GM13977 (cell line): ENCODE results near the gene NPY5R.

Source experiments
- DNase-seq: peaks from one replicate; pipeline ENCODE4 v3.0.0; 2012; ENCODE audit warnings: low spot score
- CTCF ChIP-seq: IDR thresholded peaks from 2 replicates; pipeline ENCODE4 v1.5.1; 2012; ENCODE audit warnings: mild to moderate bottlenecking, control low read depth; ENCODE audit not compliant: insufficient read depth; ENCODE audit errors: extremely low read depth, missing control alignments
- in situ Hi-C: fragments of 300-500 bp; cut with MboI; formaldehyde crosslinking; loops from one replicate; pipeline ENCODE4 v1.12.0; 2022; ENCODE audit warnings: low sequenced_read_pairs, low pct_unique_long_range_greater_than_20kb, mixed read lengths, inconsistent platforms; ENCODE audit not compliant: unreplicated experiment

NPY5R gene

GRCh38 chr4:163331629-163332376 is 11.9 kb upstream of the NPY5R start:
- in situ Hi-C loops, result no loop called here
- no peak for TF ChIP-seq CTCF
- DNase-seq, result no peak

DNA sequence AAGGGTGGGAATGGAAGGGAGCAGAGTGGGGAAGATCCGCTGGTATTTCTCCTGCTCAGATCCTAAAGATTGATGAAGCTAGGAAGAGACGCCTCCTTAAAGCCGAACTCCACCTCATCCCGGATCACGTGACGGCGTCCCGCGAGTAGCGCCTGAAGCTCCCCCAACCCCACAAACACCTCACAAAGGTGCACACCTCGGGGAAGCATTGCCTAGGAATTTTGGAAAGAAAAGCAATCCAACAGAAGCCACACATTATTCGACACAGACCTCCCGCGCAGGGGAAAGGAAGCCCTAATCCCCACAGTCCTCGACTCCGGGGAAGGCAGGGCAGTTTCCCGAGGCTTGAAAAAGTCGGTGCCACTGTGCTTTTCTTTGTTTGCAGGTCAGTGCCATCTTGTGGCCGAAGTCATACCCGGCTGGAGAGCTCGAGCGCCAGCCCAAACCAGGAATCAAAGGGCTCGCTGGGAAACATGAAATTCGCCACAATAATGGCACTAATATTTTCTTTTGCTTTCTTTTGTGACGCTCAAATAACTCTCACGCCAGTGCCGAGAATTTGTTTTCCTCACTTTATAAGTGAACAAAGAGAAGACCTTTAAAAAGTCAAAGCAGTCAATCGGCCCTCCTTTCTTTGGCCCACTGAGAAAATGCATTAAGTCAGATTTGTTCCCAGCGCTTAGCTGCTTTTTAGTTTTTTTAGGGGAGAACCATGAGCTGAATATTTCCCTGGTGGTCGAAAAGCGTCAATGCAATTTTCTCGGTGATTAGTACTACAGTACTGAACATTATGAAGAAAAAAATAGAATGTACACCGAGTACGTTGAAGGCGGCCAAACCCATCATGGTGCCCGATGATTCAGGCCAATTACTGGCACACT is 10.9 kb upstream of the NPY5R start, which contains the start of gene NPY1R:
Gene NPY1R, minus strand, starts transcription at position 71 of the 881 bp plus-strand sequence. CDS start 6,042 bp downstream, outside the sequence.
- TF ChIP-seq CTCF, result peak; percentile 72
- in situ Hi-C loops, result no loop called here
- DNase-seq, result peak; percentile 71

GRCh38 chr4:163335384-163335783 is 8.3 kb upstream of the NPY5R start:
- no peak for DNase-seq
- in situ Hi-C loops, result no loop called here
- TF ChIP-seq CTCF, result no peak

DNA sequence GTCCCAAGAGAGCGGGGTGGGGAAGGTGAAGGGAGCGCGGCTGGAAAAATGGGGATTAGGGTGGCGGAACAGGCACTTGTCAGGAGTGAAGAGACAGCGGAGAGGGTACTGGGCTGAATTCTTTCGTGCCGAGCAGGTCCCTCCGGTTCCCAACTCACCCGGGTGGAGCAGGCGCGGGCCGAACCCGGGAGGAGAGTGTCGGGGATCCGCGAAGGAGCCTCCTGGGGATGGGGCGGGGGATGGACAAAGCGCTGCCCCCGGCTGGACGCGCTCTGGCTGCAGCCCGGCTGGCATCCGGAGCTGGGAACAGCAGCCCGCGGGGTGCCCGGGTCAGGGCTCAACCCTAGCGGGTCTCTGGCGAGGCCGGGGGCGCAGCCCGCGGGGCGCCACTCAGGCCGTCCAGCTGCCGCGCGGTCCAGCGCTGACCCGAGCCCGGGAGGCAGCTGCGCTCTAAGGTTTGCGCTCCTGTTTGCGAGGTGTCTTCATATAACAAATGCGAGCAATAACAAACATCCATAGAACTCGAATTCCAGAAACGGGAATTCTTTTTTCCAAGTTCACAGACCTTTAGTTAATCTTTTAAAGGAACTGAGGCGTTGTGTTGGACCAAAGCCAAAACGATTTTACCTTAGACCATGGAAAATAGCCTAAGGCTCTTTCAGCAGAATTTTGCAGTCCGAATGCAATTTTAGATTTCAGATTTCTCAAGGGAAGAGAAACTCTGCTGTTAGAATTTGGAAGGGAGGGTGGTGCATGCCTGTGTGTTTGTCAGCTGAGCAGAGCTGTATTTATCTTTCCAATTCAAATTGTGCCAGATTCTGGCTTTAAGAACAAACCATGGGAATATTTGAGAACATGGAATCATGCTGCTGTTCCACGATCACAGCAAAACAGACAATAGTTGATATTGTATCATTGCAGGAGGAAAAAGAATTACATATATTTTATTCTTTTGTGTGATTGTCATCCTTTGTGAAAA is 744 bp downstream of the NPY5R start:
- in situ Hi-C loops, result no loop called here
- DNase-seq, result no peak
- TF ChIP-seq CTCF, result no peak

- TF ChIP-seq CTCF, result no peak
- in situ Hi-C loops, result no loop called here
- no peak for DNase-seq
Measured at GRCh38 chr4:163350672-163351071, 7.0 kb downstream of the NPY5R start.

GRCh38 chr4:163353054-163353453 is 9.4 kb downstream of the NPY5R start:
- in situ Hi-C loops, result no loop called here
- no peak for TF ChIP-seq CTCF
- DNase-seq, result no peak
